ENCODE results near the gene ENKD1. TPM values are rescaled to one million over a fixed set of nuclear protein-coding genes. Genes with fewer than 3 reads are reported as not detected.

Gene ENKD1
- total and polyA plus RNA-seq, 2 of the 13 experiments (the other 11 are each of a cell fraction or from before 2014, with no cell fraction given), result 10.8 to 20.8 TPM

DNA sequence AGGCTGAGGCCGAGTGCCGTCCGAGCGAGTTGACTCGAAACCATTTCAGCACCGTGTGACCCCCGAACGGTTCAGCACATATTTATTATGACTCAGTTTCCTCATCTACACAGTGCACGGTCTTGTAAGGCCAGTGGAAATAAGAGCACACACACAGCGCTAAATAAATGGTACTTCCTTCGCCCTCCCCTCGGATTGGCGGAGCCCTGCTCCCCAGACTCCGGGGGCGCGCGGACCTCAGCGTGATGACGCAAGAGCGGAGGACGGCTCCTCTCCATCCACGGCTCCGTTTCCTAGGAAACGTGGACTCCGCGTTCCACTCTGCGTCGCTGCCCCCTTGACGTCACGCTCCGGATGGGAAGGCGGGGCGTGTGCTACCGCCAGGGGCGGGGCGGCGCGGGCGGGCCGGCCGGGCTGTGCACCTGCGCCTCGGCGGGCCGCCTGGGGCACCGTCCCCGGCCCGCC, 6.0 kb downstream of the ENKD1 start, which contains the start of gene PARD6A (continued):
- no peak for TF ChIP-seq RBAK (CRISPR knock-in tag; IDR thresholded peaks at IDR 0.05)
- no peak for TF ChIP-seq SOX13 (IDR thresholded peaks at IDR 0.05)
- peak in 1 of 2 experiments; percentile 16; a peak in 1 of 4 replicates for TF ChIP-seq SOX13 (CRISPR knock-in tag; conservative IDR thresholded peaks at IDR 0.05 in 1 of 2, IDR thresholded peaks at IDR 0.05 in 1 of 2)
- 0 out of 2 replicates have a peak, but pooled peaks have one; percentile 10 for TF ChIP-seq ZBTB20 (CRISPR knock-in tag; IDR thresholded peaks at IDR 0.05; ENCODE audit: borderline replicate concordance, low read depth)
- no peak for TF ChIP-seq CBX1 (IDR thresholded peaks at IDR 0.05; ENCODE audit: low read depth)
- TF ChIP-seq, protein P1, sequence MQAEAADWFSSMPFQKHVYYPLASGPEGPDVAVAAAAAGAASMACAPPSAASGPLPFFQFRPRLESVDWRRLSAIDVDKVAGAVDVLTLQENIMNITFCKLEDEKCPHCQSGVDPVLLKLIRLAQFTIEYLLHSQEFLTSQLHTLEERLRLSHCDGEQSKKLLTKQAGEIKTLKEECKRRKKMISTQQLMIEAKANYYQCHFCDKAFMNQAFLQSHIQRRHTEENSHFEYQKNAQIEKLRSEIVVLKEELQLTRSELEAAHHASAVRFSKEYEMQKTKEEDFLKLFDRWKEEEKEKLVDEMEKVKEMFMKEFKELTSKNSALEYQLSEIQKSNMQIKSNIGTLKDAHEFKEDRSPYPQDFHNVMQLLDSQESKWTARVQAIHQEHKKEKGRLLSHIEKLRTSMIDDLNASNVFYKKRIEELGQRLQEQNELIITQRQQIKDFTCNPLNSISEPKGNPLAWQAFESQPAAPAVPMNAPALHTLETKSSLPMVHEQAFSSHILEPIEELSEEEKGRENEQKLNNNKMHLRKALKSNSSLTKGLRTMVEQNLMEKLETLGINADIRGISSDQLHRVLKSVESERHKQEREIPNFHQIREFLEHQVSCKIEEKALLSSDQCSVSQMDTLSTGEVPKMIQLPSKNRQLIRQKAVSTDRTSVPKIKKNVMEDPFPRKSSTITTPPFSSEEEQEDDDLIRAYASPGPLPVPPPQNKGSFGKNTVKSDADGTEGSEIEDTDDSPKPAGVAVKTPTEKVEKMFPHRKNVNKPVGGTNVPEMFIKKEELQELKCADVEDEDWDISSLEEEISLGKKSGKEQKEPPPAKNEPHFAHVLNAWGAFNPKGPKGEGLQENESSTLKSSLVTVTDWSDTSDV (CRISPR knock-in tag; IDR thresholded peaks at IDR 0.05), result peak; percentile 95
- TF ChIP-seq ZKSCAN8 (CRISPR knock-in tag; IDR thresholded peaks at IDR 0.05; ENCODE audit: borderline replicate concordance), result no peak
- TF ChIP-seq, protein P2, sequence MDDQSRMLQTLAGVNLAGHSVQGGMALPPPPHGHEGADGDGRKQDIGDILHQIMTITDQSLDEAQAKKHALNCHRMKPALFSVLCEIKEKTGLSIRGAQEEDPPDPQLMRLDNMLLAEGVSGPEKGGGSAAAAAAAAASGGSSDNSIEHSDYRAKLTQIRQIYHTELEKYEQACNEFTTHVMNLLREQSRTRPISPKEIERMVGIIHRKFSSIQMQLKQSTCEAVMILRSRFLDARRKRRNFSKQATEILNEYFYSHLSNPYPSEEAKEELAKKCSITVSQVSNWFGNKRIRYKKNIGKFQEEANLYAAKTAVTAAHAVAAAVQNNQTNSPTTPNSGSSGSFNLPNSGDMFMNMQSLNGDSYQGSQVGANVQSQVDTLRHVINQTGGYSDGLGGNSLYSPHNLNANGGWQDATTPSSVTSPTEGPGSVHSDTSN (CRISPR knock-in tag; IDR thresholded peaks at IDR 0.05; ENCODE audit: borderline replicate concordance), result no peak
- no peak for TF ChIP-seq MAFK (conservative IDR thresholded peaks at IDR 0.05 in 1 of 2, IDR thresholded peaks at IDR 0.05 in 1 of 2; ENCODE audit: low read length in 2 of 2)
- no peak; the same call in none of the 2 replicates for TF ChIP-seq SATB2 (CRISPR knock-in tag; IDR thresholded peaks at IDR 0.05)
- TF ChIP-seq GPN1 (CRISPR knock-in tag; IDR thresholded peaks at IDR 0.05; ENCODE audit: borderline replicate concordance), result no peak
- no peak for TF ChIP-seq RFXAP (CRISPR knock-in tag; IDR thresholded peaks at IDR 0.05; ENCODE audit: borderline replicate concordance)
- TF ChIP-seq REXO4 (CRISPR knock-in tag; IDR thresholded peaks at IDR 0.05; ENCODE audit: borderline replicate concordance), result 0 out of 2 replicates have a peak, but pooled peaks have one; percentile 81
- no peak for TF ChIP-seq ZNF431 (CRISPR knock-in tag; IDR thresholded peaks at IDR 0.05; ENCODE audit: borderline replicate concordance, low read depth)
- no peak for TF ChIP-seq ZNF83 (CRISPR knock-in tag; IDR thresholded peaks at IDR 0.05; ENCODE audit: borderline replicate concordance)
- TF ChIP-seq MAFF (IDR thresholded peaks at IDR 0.05; ENCODE audit: low read depth, low read length), result no peak
- no peak for TF ChIP-seq ZBTB7B (CRISPR knock-in tag; IDR thresholded peaks at IDR 0.05)
- TF ChIP-seq, protein P3, sequence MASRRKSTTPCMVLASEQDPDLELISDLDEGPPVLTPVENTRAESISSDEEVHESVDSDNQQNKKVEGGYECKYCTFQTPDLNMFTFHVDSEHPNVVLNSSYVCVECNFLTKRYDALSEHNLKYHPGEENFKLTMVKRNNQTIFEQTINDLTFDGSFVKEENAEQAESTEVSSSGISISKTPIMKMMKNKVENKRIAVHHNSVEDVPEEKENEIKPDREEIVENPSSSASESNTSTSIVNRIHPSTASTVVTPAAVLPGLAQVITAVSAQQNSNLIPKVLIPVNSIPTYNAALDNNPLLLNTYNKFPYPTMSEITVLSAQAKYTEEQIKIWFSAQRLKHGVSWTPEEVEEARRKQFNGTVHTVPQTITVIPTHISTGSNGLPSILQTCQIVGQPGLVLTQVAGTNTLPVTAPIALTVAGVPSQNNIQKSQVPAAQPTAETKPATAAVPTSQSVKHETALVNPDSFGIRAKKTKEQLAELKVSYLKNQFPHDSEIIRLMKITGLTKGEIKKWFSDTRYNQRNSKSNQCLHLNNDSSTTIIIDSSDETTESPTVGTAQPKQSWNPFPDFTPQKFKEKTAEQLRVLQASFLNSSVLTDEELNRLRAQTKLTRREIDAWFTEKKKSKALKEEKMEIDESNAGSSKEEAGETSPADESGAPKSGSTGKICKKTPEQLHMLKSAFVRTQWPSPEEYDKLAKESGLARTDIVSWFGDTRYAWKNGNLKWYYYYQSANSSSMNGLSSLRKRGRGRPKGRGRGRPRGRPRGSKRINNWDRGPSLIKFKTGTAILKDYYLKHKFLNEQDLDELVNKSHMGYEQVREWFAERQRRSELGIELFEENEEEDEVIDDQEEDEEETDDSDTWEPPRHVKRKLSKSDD (CRISPR knock-in tag; IDR thresholded peaks at IDR 0.05; ENCODE audit: low read depth), result peak; percentile 91
- no peak for TF ChIP-seq NR1H2 (CRISPR knock-in tag; IDR thresholded peaks at IDR 0.05; ENCODE audit: borderline replicate concordance, low read depth)
- TF ChIP-seq KLF16 (CRISPR knock-in tag; IDR thresholded peaks at IDR 0.05), result no peak
- TF ChIP-seq, protein P4, sequence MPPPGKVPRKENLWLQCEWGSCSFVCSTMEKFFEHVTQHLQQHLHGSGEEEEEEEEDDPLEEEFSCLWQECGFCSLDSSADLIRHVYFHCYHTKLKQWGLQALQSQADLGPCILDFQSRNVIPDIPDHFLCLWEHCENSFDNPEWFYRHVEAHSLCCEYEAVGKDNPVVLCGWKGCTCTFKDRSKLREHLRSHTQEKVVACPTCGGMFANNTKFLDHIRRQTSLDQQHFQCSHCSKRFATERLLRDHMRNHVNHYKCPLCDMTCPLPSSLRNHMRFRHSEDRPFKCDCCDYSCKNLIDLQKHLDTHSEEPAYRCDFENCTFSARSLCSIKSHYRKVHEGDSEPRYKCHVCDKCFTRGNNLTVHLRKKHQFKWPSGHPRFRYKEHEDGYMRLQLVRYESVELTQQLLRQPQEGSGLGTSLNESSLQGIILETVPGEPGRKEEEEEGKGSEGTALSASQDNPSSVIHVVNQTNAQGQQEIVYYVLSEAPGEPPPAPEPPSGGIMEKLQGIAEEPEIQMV (CRISPR knock-in tag; IDR thresholded peaks at IDR 0.05; ENCODE audit: low read depth), result no peak
- 0 out of 2 replicates have a peak, but pooled peaks have one; percentile 1 for TF ChIP-seq SMAD1 (CRISPR knock-in tag; IDR thresholded peaks at IDR 0.05; ENCODE audit: borderline replicate concordance, low read depth)

Measured in HepG2 (cell line).